ENCODE results near the gene CCR7.

The CCR7 gene

GRCh38 chr17:40514013-40514875 lies 51.0 kb downstream of the CCR7 start:
- ChIA-PET CTCF (interaction anchor here (0.9 to 1.9 kb wide), 3 partner anchors 16 to 38 kb away, joined by 4 to 8 read pairs (median 4); no protein-coding TSS in a partner anchor), POLR2A (interaction anchor here (0.6 kb wide), 1 partner anchor 38 kb away, joined by 9 read pairs; no protein-coding TSS in a partner anchor)
- Histone ChIP-seq H3K36me3 (ENCODE audit: control insufficient read depth in 2 of 2, insufficient read depth in 1 of 2, low read length in 2 of 2) (no peaks in the 10 kb centered on the region), H3K27ac (ENCODE audit: extremely low read depth, low read depth, low read length) (no peak overlapping the region), H3K4me1 (ENCODE audit: control insufficient read depth, insufficient read depth, low read length) (0 out of 2 replicates have a peak, but pooled peaks cover 4% of the 10 kb centered on the region), H3K4me3 (ENCODE audit: low read depth, low read length) (no peak overlapping the region), H3K9me3 (ENCODE audit: control insufficient read depth, insufficient read depth, low read depth, low read length) (no peaks in the 10 kb centered on the region)
- TF ChIP-seq KLF1 (tag by site-specific recombination; IDR thresholded peaks at IDR 0.05) (peak; percentile 62), ZNF140 (tag by site-specific recombination; IDR thresholded peaks at IDR 0.05) (no peak)

GRCh38 chr17:40511667-40512220 lies 53.5 kb downstream of the CCR7 start:
- ChIA-PET POLR2A (interaction anchor here (0.6 to 1.7 kb wide), 3 partner anchors 9 to 94 kb away, joined by 3 to 4 read pairs (median 3); partner anchors contain the start of gene TOP2A), CTCF (interaction anchor here (0.6 to 3.1 kb wide), 8 partner anchors 21 to 935 kb away, joined by 3 to 17 read pairs (median 4); no protein-coding TSS in a partner anchor)
- Histone ChIP-seq H3K4me3 (ENCODE audit: low read depth, low read length) (no peak overlapping the region), H3K4me1 (ENCODE audit: control insufficient read depth, insufficient read depth, low read length) (0 out of 2 replicates have a peak, but pooled peaks cover 4% of the 10 kb centered on the region), H3K27ac (ENCODE audit: extremely low read depth, low read depth, low read length) (no peak overlapping the region), H3K36me3 (ENCODE audit: control insufficient read depth in 2 of 2, insufficient read depth in 1 of 2, low read length in 2 of 2) (no peaks in the 10 kb centered on the region), H3K9me3 (ENCODE audit: control insufficient read depth, insufficient read depth, low read depth, low read length) (no peaks in the 10 kb centered on the region)
- no peak for TF ChIP-seq PRDM2 (tag by site-specific recombination; IDR thresholded peaks at IDR 0.05; ENCODE audit: borderline replicate concordance)
- TF ChIP-seq ZBTB48 (tag by site-specific recombination; IDR thresholded peaks at IDR 0.05) = no peak
- TF ChIP-seq ZNF302 (tag by site-specific recombination; IDR thresholded peaks at IDR 0.05; ENCODE audit: low read depth) = no peak
- TF ChIP-seq ZNF626 (tag by site-specific recombination; IDR thresholded peaks at IDR 0.05) = no peak
- no peak for TF ChIP-seq ZSCAN18 (tag by site-specific recombination; IDR thresholded peaks at IDR 0.05)
- no peak for TF ChIP-seq PRDM6 (tag by site-specific recombination; IDR thresholded peaks at IDR 0.05)
- TF ChIP-seq ZBTB26 (tag by site-specific recombination; optimal IDR thresholded peaks at IDR 0.05) = no peak
- TF ChIP-seq ZNF704 (tag by site-specific recombination; IDR thresholded peaks at IDR 0.05) = no peak
- TF ChIP-seq ZNF664 (tag by site-specific recombination; IDR thresholded peaks at IDR 0.05) = no peak
- no peak for TF ChIP-seq ZNF223 (tag by site-specific recombination; IDR thresholded peaks at IDR 0.05)
- TF ChIP-seq ZNF791 (tag by site-specific recombination; IDR thresholded peaks at IDR 0.05) = no peak
- no peak for TF ChIP-seq ZNF148 (tag by site-specific recombination; IDR thresholded peaks at IDR 0.05; ENCODE audit: borderline replicate concordance)
- TF ChIP-seq OVOL3 (tag by site-specific recombination; IDR thresholded peaks at IDR 0.05) = no peak
- no peak for TF ChIP-seq ZNF146 (tag by site-specific recombination; IDR thresholded peaks at IDR 0.05)

Data from HEK293 (cell line).